ENCODE data around the gene FAM120A. TPM values are rescaled to one million over a fixed set of nuclear protein-coding genes. Genes with fewer than 3 reads are reported as not detected.
A peak's percentile ranks its signal among the peaks of the same experiment; 100 is the strongest.

Gene FAM120A
- total RNA-seq, 6 experiments from 2014 or later = 61.9 to 92.1 (median 76.0) TPM

GRCh38 chr9:93525476-93525875 is 74.0 kb downstream of the FAM120A start:
- no peak for TF ChIP-seq CTCF (IDR thresholded peaks at IDR 0.05)
- no peak for TF ChIP-seq POLR2A (IDR thresholded peaks at IDR 0.05)
- Histone ChIP-seq H3K9me3 (no peaks in the 10 kb centered on the region), H3K27ac (no peak overlapping the region), H3K4me1 (no peaks in the 10 kb centered on the region), H3K4me3 (no peak overlapping the region), H3K27me3 (no peaks in the 10 kb centered on the region), H3K36me3 (peaks cover 0 to 70% (median 17%) of the 10 kb centered on the region in 4 donors)
- no peak for ATAC-seq
- 79% methylated on average over 3 of the region's 5 CpGs for WGBS (ENCODE audit: insufficient coverage, low coverage, low lambda C conversion rate, missing lambda C conversion rate)
- no peak for DNase-seq
- intact Hi-C loops (cut with DNase I) = no loop called here

- 80% methylated on average over 1 of the region's 3 CpGs for WGBS (ENCODE audit: insufficient coverage, low coverage, low lambda C conversion rate, missing lambda C conversion rate)
- Histone ChIP-seq H3K4me1 (no peaks in the 10 kb centered on the region), H3K9me3 (no peaks in the 10 kb centered on the region), H3K27me3 (no peaks in the 10 kb centered on the region), H3K27ac (no peak overlapping the region), H3K36me3 (peaks cover 8 to 80% (median 28%) of the 10 kb centered on the region in 4 donors), H3K4me3 (no peak overlapping the region)
- TF ChIP-seq CTCF (IDR thresholded peaks at IDR 0.05) (no peak), POLR2A (IDR thresholded peaks at IDR 0.05) (no peak)
- DNase-seq (no peak), ATAC-seq (no peak)
- intact Hi-C loops (cut with DNase I) = no loop called here
Measured at GRCh38 chr9:93531374-93531773, 79.9 kb downstream of the FAM120A start.

- no peak for ATAC-seq
- Histone ChIP-seq H3K27me3 (no peaks in the 10 kb centered on the region), H3K27ac (no peak overlapping the region), H3K9me3 (no peaks in the 10 kb centered on the region), H3K36me3 (peaks cover 8 to 80% (median 25%) of the 10 kb centered on the region in 4 donors), H3K4me1 (no peaks in the 10 kb centered on the region), H3K4me3 (no peak overlapping the region)
- TF ChIP-seq CTCF (IDR thresholded peaks at IDR 0.05) (no peak), POLR2A (IDR thresholded peaks at IDR 0.05) (no peak)
- DNase-seq = no peak
- intact Hi-C loops (cut with DNase I) = no loop called here
- WGBS (ENCODE audit: insufficient coverage, low coverage, low lambda C conversion rate, missing lambda C conversion rate) = 84% methylated on average over 8 of the region's 8 CpGs
Measured at GRCh38 chr9:93532141-93532540, 80.7 kb downstream of the FAM120A start.

GRCh38 chr9:93533863-93534262 is 82.4 kb downstream of the FAM120A start:
- 84% methylated on average over 3 of the region's 8 CpGs for WGBS (ENCODE audit: insufficient coverage, low coverage, low lambda C conversion rate, missing lambda C conversion rate)
- no peak for DNase-seq
- Histone ChIP-seq H3K4me3 (no peak overlapping the region), H3K36me3 (peaks cover 8 to 64% (median 24%) of the 10 kb centered on the region in 4 donors), H3K27me3 (no peaks in the 10 kb centered on the region), H3K4me1 (no peaks in the 10 kb centered on the region), H3K9me3 (no peaks in the 10 kb centered on the region), H3K27ac (no peak overlapping the region)
- TF ChIP-seq POLR2A (IDR thresholded peaks at IDR 0.05) (no peak), CTCF (IDR thresholded peaks at IDR 0.05) (no peak)
- ATAC-seq = peak in 1 of 4 donors; percentile 40
- intact Hi-C loops (cut with DNase I) = no loop called here

GRCh38 chr9:93536167-93536566 is 84.7 kb downstream of the FAM120A start:
- ATAC-seq (no peak), DNase-seq (no peak)
- Histone ChIP-seq H3K27me3 (no peaks in the 10 kb centered on the region), H3K36me3 (peaks cover 6 to 52% (median 15%) of the 10 kb centered on the region in 4 donors), H3K4me3 (no peak overlapping the region), H3K4me1 (no peaks in the 10 kb centered on the region), H3K27ac (no peak overlapping the region), H3K9me3 (no peaks in the 10 kb centered on the region)
- TF ChIP-seq CTCF (IDR thresholded peaks at IDR 0.05) (no peak), POLR2A (IDR thresholded peaks at IDR 0.05) (no peak)
- intact Hi-C loops (cut with DNase I) = no loop called here
- 82% methylated on average over 4 of the region's 4 CpGs for WGBS (ENCODE audit: insufficient coverage, low coverage, low lambda C conversion rate, missing lambda C conversion rate)
